H1 (cell line): ENCODE measurements around the gene SEMA3A. TPM values are rescaled to one million over a fixed set of nuclear protein-coding genes. Genes with fewer than 3 reads are reported as not detected.

Source experiments
- CTCF ChIA-PET: fragments of 300-600 bp; sonication (Branson Sonifier 250); formaldehyde crosslinking; loops from one replicate; lab custom pipeline; 2021; ENCODE audit not compliant: partially characterized antibody; lab: Charles Lee
- POLR2A ChIA-PET: fragments of 300-600 bp; sonication (Branson Sonifier 250); formaldehyde crosslinking; loops from one replicate; lab custom pipeline; 2021; ENCODE audit warnings: inconsistent platforms; ENCODE audit not compliant: partially characterized antibody; lab: Charles Lee
- DNase-seq, 2 experiments: peaks; one replicate each; pipeline versions ENCODE4 v3.0.0 to v3.0.0-alpha.2; 2010 to 2022; ENCODE audit warnings: low spot score in 2 of 2, low read depth in 1 of 2, mixed read lengths in 1 of 2
- FAIRE-seq: peaks from 2 replicates; lab custom pipeline; 2011; peaks lifted over from hg19 to GRCh38; lab: Jason Lieb, UNC
- H2AFZ ChIP-seq: 2 replicates; pipeline ENCODE4 v1.8.1; 2012; ENCODE audit warnings: low read length, inconsistent platforms
- H2AK5ac ChIP-seq: 2 replicates; pipeline ENCODE4 v1.6.1; 2013; ENCODE audit warnings: low read depth, low read length
- H2BK120ac ChIP-seq: replicated peaks from 2 replicates; pipeline ENCODE3; 2013; ENCODE audit warnings: low read depth, low read length, inconsistent platforms
- H2BK12ac ChIP-seq: 2 replicates; pipeline ENCODE4 v1.6.1; 2013; ENCODE audit warnings: low read depth, low read length
- H2BK15ac ChIP-seq: 2 replicates; pipeline ENCODE4 v1.6.1; 2013; ENCODE audit warnings: low read length
- H2BK20ac ChIP-seq: 2 replicates; pipeline ENCODE4 v1.6.1; 2013; ENCODE audit warnings: low read length
- H2BK5ac ChIP-seq: 2 replicates; pipeline ENCODE4 v1.6.1; 2013; ENCODE audit warnings: low read depth, low read length
- H3K14ac ChIP-seq: 2 replicates; pipeline ENCODE4 v1.6.1; 2013; ENCODE audit warnings: inconsistent platforms; ENCODE audit not compliant: insufficient read length
- H3K18ac ChIP-seq: 2 replicates; pipeline ENCODE4 v1.6.1; 2013; ENCODE audit warnings: low read length; ENCODE audit errors: extremely low read depth
- H3K23ac ChIP-seq: 2 replicates; pipeline ENCODE4 v1.6.1; 2013; ENCODE audit warnings: inconsistent platforms; ENCODE audit not compliant: insufficient read length
- H3K23me2 ChIP-seq: 2 replicates; pipeline ENCODE4 v1.6.1; 2013; ENCODE audit warnings: low read depth, low read length
- H3K27ac ChIP-seq: 2 replicates; pipeline ENCODE4 v1.6.1; 2011; ENCODE audit warnings: low read depth, low read length, inconsistent platforms
- H3K27me3 ChIP-seq, 4 experiments: replicated peaks in 1 of 4; 1 replicate in 1 of 4; 2 replicates in 3 of 4; pipeline versions ENCODE4 v1.6.1 to v1.8.1; 2011 to 2013; ENCODE audit warnings: low read length in 3 of 4, mild to moderate bottlenecking in 3 of 4, inconsistent platforms in 2 of 4, mixed read lengths in 2 of 4, moderate library complexity in 1 of 4; ENCODE audit not compliant: control insufficient read depth in 3 of 4, insufficient read depth in 3 of 4; ENCODE audit errors: extremely low read depth in 1 of 4
- H3K36me3 ChIP-seq, 4 experiments: 2 replicates each; pipeline versions ENCODE4 v1.6.1 to v1.8.1; 2011 to 2013; ENCODE audit warnings: mild to moderate bottlenecking in 4 of 4, low read length in 3 of 4, moderate library complexity in 2 of 4, control low read depth in 1 of 4, inconsistent platforms in 1 of 4; ENCODE audit not compliant: insufficient read depth in 4 of 4, control insufficient read depth in 2 of 4
- H3K4ac ChIP-seq: replicated peaks from 2 replicates; pipeline ENCODE3; 2013; ENCODE audit warnings: low read length, low read depth, mixed read lengths, inconsistent platforms; ENCODE audit not compliant: insufficient read length
- H3K4me1 ChIP-seq, 4 experiments: replicated peaks in 1 of 4; 1 replicate in 1 of 4; 2 replicates in 3 of 4; pipeline versions ENCODE4 v1.6.1 to v1.8.1; 2011 to 2013; ENCODE audit warnings: low read length in 3 of 4, inconsistent platforms in 2 of 4, mixed read lengths in 1 of 4; ENCODE audit not compliant: insufficient read depth in 4 of 4, control insufficient read depth in 3 of 4
- H3K4me2 ChIP-seq, 2 experiments: 2 replicates each; pipeline versions ENCODE4 v1.6.1 to v1.8.1; 2011 to 2013; ENCODE audit warnings: low read depth in 2 of 2, low read length in 2 of 2, control low read depth in 1 of 2, inconsistent platforms in 1 of 2, mild to moderate bottlenecking in 1 of 2; ENCODE audit not compliant: insufficient read depth in 1 of 2
- H3K4me3 ChIP-seq, 4 experiments: fragments of 200-600, 300-600 bp in 1 of 4; sonication (generic), shearing (Covaris generic), sonication (Bioruptor Twin) in 1 of 4; 2 replicates each; pipeline versions ENCODE4 v1.5.1 to v1.8.1; 2011 to 2016; ENCODE audit warnings: low read length in 4 of 4, low read depth in 3 of 4, control low read depth in 2 of 4, inconsistent platforms in 2 of 4, mild to moderate bottlenecking in 2 of 4, mixed read lengths in 1 of 4, moderate library complexity in 1 of 4; ENCODE audit not compliant: insufficient read depth in 2 of 4; ENCODE audit errors: extremely low read depth in 1 of 4
- H3K56ac ChIP-seq: replicated peaks from 2 replicates; pipeline ENCODE3; 2013; ENCODE audit warnings: low read depth, mild to moderate bottlenecking, mixed read lengths, low read length, inconsistent platforms; ENCODE audit not compliant: insufficient read length
- H3K79me1 ChIP-seq: 2 replicates; pipeline ENCODE4 v1.6.1; 2013; ENCODE audit warnings: low read depth, low read length, control low read depth
- H3K79me2 ChIP-seq, 2 experiments: 2 replicates each; pipeline versions ENCODE4 v1.6.1 to v1.8.1; 2012 to 2013; ENCODE audit warnings: low read length in 2 of 2, mild to moderate bottlenecking in 2 of 2, inconsistent platforms in 1 of 2; ENCODE audit not compliant: insufficient read depth in 2 of 2, control insufficient read depth in 1 of 2
- H3K9ac ChIP-seq, 4 experiments: replicated peaks in 1 of 4; 1 replicate in 1 of 4; 2 replicates in 3 of 4; pipeline versions ENCODE4 v1.6.1 to v1.8.1; 2011 to 2013; ENCODE audit warnings: low read depth in 3 of 4, low read length in 3 of 4, control low read depth in 2 of 4, mild to moderate bottlenecking in 2 of 4, moderate library complexity in 2 of 4, inconsistent platforms in 1 of 4; ENCODE audit errors: extremely low read depth in 1 of 4
- H3K9me3 ChIP-seq, 2 experiments: 2 replicates each; pipeline versions ENCODE4 v1.6.1 to v1.8.1; 2012 to 2013; ENCODE audit warnings: mild to moderate bottlenecking in 2 of 2, moderate library complexity in 2 of 2, control low read depth in 1 of 2, inconsistent platforms in 1 of 2, low read depth in 1 of 2, low read length in 1 of 2, mixed read lengths in 1 of 2; ENCODE audit not compliant: insufficient read depth in 2 of 2
- H4K20me1 ChIP-seq, 2 experiments: replicated peaks in 1 of 2; 2 replicates each; pipeline versions ENCODE3 to v1.8.1; 2011 to 2013; ENCODE audit warnings: inconsistent platforms in 2 of 2, low read length in 2 of 2, mild to moderate bottlenecking in 1 of 2; ENCODE audit not compliant: insufficient read depth in 2 of 2, control insufficient read depth in 1 of 2
- H4K5ac ChIP-seq: 2 replicates; pipeline ENCODE4 v1.6.1; 2013; ENCODE audit warnings: low read length, low read depth, mixed read lengths, inconsistent platforms; ENCODE audit not compliant: insufficient read length
- H4K8ac ChIP-seq: 2 replicates; pipeline ENCODE4 v1.8.0; 2013; ENCODE audit warnings: mild to moderate bottlenecking, moderate library complexity, low read length, inconsistent platforms; ENCODE audit not compliant: insufficient read depth; ENCODE audit errors: extremely low read depth
- H4K91ac ChIP-seq: replicated peaks from 2 replicates; pipeline ENCODE3; 2013; ENCODE audit warnings: low read length, mixed read lengths, inconsistent platforms; ENCODE audit not compliant: insufficient read length
- ASH2L ChIP-seq: fragments of 200-600, 300-600 bp; sonication (generic); IDR thresholded peaks from one replicate; pipeline ENCODE4 v1.7.1; 2017; ENCODE audit warnings: low read length
- BRCA1 ChIP-seq: IDR thresholded peaks from 2 replicates; pipeline ENCODE4 v1.6.1; 2012; ENCODE audit warnings: low read depth, low read length, improper control_type of control experiment
- CHD1 ChIP-seq: IDR thresholded peaks from 2 replicates; pipeline ENCODE4 v1.6.1; 2012; ENCODE audit warnings: low read depth, low read length, improper control_type of control experiment
- CREB1 ChIP-seq: IDR thresholded peaks from 2 replicates; pipeline ENCODE4 v1.6.1; 2012; ENCODE audit warnings: inconsistent platforms
- E2F6 ChIP-seq: IDR thresholded peaks from 2 replicates; pipeline ENCODE4 v1.6.1; 2012; ENCODE audit warnings: inconsistent platforms
- FOSL1 ChIP-seq: IDR thresholded peaks from 2 replicates; pipeline ENCODE4 v1.6.1; 2011; ENCODE audit warnings: mild to moderate bottlenecking, low read depth, low read length, moderate library complexity; ENCODE audit not compliant: insufficient read depth
- GABPA ChIP-seq: IDR thresholded peaks from 2 replicates; pipeline ENCODE4 v1.6.1; 2011; ENCODE audit warnings: mild to moderate bottlenecking, low read length, moderate library complexity, borderline replicate concordance; ENCODE audit not compliant: insufficient read depth
- KDM1A ChIP-seq: fragments of 200-600, 300-600 bp; sonication (generic); IDR thresholded peaks from 2 replicates; pipeline ENCODE4 v1.7.1; 2016; ENCODE audit warnings: mild to moderate bottlenecking, low read length, borderline replicate concordance
- POLR2A ChIP-seq, 2 experiments: IDR thresholded peaks; 1 replicate in 1 of 2; 2 replicates in 1 of 2; pipeline ENCODE4 v1.6.1; 2011; ENCODE audit warnings: low read depth in 2 of 2, low read length in 2 of 2, mild to moderate bottlenecking in 2 of 2; ENCODE audit errors: control extremely low read depth in 1 of 2
- POLR2AphosphoS5 ChIP-seq: IDR thresholded peaks from 2 replicates; pipeline ENCODE4 v1.6.1; 2011; ENCODE audit warnings: low read depth, low read length
- POU5F1 ChIP-seq: IDR thresholded peaks from 2 replicates; pipeline ENCODE4 v1.6.1; 2011; ENCODE audit warnings: low read depth, mild to moderate bottlenecking, low read length, moderate library complexity
- RNF2 ChIP-seq: fragments of 200-900, 300-1000 bp; sonication (generic); IDR thresholded peaks from 2 replicates; pipeline ENCODE4 v1.7.1; 2016; ENCODE audit warnings: borderline replicate concordance, low read depth, mild to moderate bottlenecking, antibody characterized with exemption, low read length; ENCODE audit not compliant: poor library complexity, severe bottlenecking; ENCODE audit errors: missing control alignments
- SP4 ChIP-seq: IDR thresholded peaks from 2 replicates; pipeline ENCODE4 v1.6.1; 2012; ENCODE audit warnings: low read length, inconsistent platforms
- USF2 ChIP-seq: IDR thresholded peaks from 2 replicates; pipeline ENCODE4 v1.6.1; 2011; ENCODE audit warnings: low read length, improper control_type of control experiment
- WGBS, 2 experiments: shearing (Covaris generic) in 1 of 2; methylation state at CpG; one replicate each; pipeline versions ENCODE4 v1.1.6 to v1.1.7; 2013 to 2015; ENCODE audit warnings: low lambda C conversion rate in 2 of 2, mixed read lengths in 2 of 2, inconsistent platforms in 1 of 2, low coverage in 1 of 2, missing lambda C conversion rate in 1 of 2; ENCODE audit not compliant: insufficient replicate concordance in 2 of 2, insufficient coverage in 1 of 2, insufficient read length in 1 of 2; ENCODE audit errors: extremely low coverage in 1 of 2, missing lambda C conversion rate in 1 of 2; 5-methylcytosine and 5-hydroxymethylcytosine counted together
- polyA plus RNA-seq, 7 experiments: library from polyadenylated mRNA; depleted of rRNA in 3 of 7; stranded (reverse) in 5 of 7; unstranded in 2 of 7; fragments of >200 nt in 5 of 7; fragments of 200-250 nt in 2 of 7; gene quantifications; 1 replicate in 5 of 7; 2 replicates in 1 of 7; 4 replicates in 1 of 7; pipeline versions ENCODE4 v1.2.1 to v1.2.3, GENCODE V29; 2011 to 2013; ENCODE audit warnings: missing spikeins in 2 of 7, mixed read lengths in 2 of 7
- total RNA-seq: library from RNA; stranded (reverse); fragmentation: NEBNext Ultra II Directional; extraction: Animal tissue kit (Norgen Biotek cat#: 25700); gene quantifications from 2 replicates; pipeline ENCODE4 v1.2.1, GENCODE V29; 2021

SEMA3A gene
- total and polyA plus RNA-seq, 2 of the 8 experiments (the other 6 are each of a cell fraction or from before 2014, with no cell fraction given) = 8.1 to 45.9 TPM

DNA sequence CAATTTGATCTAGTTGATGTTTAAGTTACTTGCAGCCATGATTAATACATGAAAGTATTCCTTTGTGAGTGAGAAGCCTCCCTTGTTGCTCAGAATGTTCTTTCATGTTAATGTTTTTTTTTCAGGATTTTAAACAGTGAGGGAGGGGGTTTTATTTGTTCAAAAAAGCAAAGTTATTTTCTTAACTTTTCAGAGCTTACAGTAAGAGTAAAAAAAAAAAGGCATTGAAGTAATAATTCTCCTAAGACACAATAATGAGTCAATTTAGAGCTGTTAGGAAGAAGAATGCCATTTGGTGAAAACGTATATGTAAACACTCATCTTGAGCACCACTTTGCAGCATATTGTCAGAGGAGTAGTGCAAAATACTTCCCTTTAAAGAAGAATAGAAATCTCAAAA, 105.8 kb downstream of the SEMA3A start:
- H3K79me2 ChIP-seq = no peaks in the 10 kb centered on the region
- H3K14ac ChIP-seq = no peak overlapping the region
- H3K23me2 ChIP-seq = no peaks in the 10 kb centered on the region
- H3K4me2 ChIP-seq = no peak overlapping the region
- no peak overlapping the region for H3K18ac ChIP-seq
- H2BK20ac ChIP-seq = no peak overlapping the region
- no peak overlapping the region for H3K4ac ChIP-seq
- no peaks in the 10 kb centered on the region for H3K36me3 ChIP-seq
- H4K8ac ChIP-seq = no peak overlapping the region
- no peak overlapping the region for H4K5ac ChIP-seq
- no peaks in the 10 kb centered on the region for H4K20me1 ChIP-seq
- no peak overlapping the region for H3K56ac ChIP-seq
- H4K91ac ChIP-seq = no peak overlapping the region
- no peaks in the 10 kb centered on the region for H3K79me1 ChIP-seq
- 59% methylated on average over 1 of the region's 1 CpG; no CpG with 5 or more reads in 1 of the 2 experiments for WGBS, 2 experiments
- CTCF ChIA-PET = no interaction called here
- no peaks in the 10 kb centered on the region for H3K27me3 ChIP-seq
- H2AFZ ChIP-seq = no peak overlapping the region
- H2BK15ac ChIP-seq = no peak overlapping the region
- H3K9me3 ChIP-seq = no peaks in the 10 kb centered on the region
- H2BK12ac ChIP-seq = no peak overlapping the region
- no peak overlapping the region for H3K23ac ChIP-seq
- no peak for FAIRE-seq
- H3K4me1 ChIP-seq = peaks cover 0 to 2% (median 0%) of the 10 kb centered on the region in 4 experiments; a peak in 2 of 7 replicates
- H3K27ac ChIP-seq = no peak overlapping the region
- no peak overlapping the region for H3K4me3 ChIP-seq
- no peak overlapping the region for H2BK5ac ChIP-seq
- POLR2A ChIA-PET = no interaction called here
- no peak overlapping the region for H2BK120ac ChIP-seq
- no peak overlapping the region for H2AK5ac ChIP-seq
- H3K9ac ChIP-seq = no peak overlapping the region
- no peak for DNase-seq
- TF ChIP-seq POLR2A (IDR thresholded peaks at IDR 0.05; ENCODE audit: control extremely low read depth in 1 of 2, low read depth in 2 of 2, low read length in 2 of 2) = no peak
- no peak for TF ChIP-seq POU5F1
- no peak for TF ChIP-seq CREB1
- TF ChIP-seq POLR2AphosphoS5 = no peak
- TF ChIP-seq BRCA1 = no peak
- TF ChIP-seq RNF2 = no peak
- TF ChIP-seq KDM1A = no peak
- no peak for TF ChIP-seq CHD1
- no peak for TF ChIP-seq GABPA
- TF ChIP-seq ASH2L = no peak
- no peak for TF ChIP-seq FOSL1
- no peak for TF ChIP-seq SP4
- no peak for TF ChIP-seq E2F6
- no peak for TF ChIP-seq USF2
